HG03442 (cell line): Measurements from ENCODE around the gene FAM111A.
"Not testable (repeated sequence)": the region's sequence is repeated elsewhere in the genome, so short reads cannot be mapped to it uniquely, and the experiment has no call there.

Experiments
- ATAC-seq: cut with Tn5 transposase; IDR thresholded peaks from one replicate; pipeline ENCODE4 v1.9.1; 2021; ENCODE audit warnings: mild to moderate bottlenecking, moderate library complexity; ENCODE audit not compliant: unreplicated experiment

The FAM111A gene

DNA sequence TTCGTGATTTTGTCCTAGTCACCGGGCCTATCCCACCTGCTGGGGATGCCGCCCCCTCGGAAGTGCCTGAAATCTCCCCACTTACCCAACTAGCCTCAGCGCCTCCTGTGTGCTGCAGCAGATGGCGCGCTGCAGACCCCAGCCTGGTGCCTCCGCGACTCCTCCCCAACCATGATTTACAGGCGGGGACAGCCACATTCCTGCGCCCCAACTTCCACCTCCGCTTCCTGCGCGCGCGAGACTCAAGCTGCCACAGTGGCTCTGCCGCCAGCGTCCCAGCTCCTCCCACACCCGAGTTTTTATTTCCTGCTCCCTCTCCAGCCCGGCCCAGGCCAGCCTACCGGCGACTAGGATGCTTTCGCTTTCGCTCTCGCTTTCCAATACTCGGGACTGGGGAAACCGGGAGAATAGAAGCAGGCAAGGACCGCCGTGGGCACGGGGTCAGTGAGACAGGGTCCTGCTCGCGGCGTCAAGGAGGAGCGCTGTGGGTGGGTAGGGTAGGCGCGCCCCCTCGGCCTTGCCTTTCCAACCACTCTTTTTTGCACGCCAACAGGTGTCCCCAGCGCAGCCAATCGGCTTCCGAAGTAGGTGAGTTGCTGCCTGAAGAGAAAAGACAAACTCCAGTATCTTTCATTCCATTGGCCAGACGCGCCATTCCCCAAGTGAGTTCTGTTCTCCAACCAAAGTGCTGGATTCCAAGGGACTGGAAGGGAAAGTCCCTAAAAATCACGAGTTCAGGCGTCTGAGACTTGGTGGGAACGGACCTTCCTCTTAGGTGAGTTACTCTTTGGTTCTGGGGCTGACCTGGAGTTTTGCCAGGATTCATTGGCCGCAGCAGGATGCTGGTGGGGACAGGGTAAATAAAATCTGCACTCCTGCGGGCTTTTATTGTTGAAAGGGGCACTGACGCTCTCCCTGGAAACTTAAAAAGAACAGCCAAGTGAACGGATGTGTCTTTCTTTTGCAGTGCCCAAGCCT, at the start of gene FAM111A:
Gene FAM111A (plus strand): TSS at position 327 of the 978 bp plus-strand sequence. CDS start 6,017 bp downstream, outside the sequence.
- peak; percentile 80 for ATAC-seq

GRCh38 chr11:59093576-59093975, 49.1 kb upstream of the FAM111A start:
- not testable (repeated sequence) for ATAC-seq

- ATAC-seq: peak; percentile 80
These were observed 47.4 kb upstream of the FAM111A start for GRCh38 chr11:59095225-59095624.

DNA sequence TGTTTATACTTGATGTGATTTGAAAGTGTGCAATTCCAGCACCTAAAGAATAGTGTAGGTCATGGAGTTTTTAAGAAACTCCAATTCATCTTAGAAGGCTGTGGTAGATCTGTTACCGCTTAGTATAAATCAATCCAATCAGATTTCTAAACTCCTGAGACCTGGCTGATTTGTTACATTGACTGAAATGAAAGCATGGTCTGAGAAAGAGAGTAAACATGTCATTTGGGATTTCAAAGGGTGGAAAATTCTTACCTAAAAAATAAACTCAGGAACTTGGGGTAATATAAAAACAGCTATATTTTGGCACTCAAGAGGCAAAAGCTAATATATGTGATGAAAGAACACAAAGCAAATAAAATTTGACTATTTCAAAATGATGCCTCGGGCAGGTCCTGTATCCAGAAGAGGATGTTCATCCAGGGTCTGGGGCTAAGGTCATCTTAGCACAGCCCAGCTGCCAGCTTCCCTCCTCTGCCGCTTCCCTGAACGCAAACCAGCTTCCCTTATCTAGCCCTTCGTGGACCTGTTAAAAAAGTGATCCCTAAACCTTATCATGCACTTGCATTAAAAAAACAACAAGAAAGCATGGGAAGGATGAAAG, 46.6 kb upstream of the FAM111A start:
- ATAC-seq: not testable (repeated sequence)

GRCh38 chr11:59097113-59097708, 45.4 kb upstream of the FAM111A start:
- ATAC-seq: no peak

GRCh38 chr11:59097938-59098337, 44.7 kb upstream of the FAM111A start:
- ATAC-seq: not testable (repeated sequence)

GRCh38 chr11:59102259-59102765, 40.3 kb upstream of the FAM111A start:
- ATAC-seq: peak; percentile 62

DNA sequence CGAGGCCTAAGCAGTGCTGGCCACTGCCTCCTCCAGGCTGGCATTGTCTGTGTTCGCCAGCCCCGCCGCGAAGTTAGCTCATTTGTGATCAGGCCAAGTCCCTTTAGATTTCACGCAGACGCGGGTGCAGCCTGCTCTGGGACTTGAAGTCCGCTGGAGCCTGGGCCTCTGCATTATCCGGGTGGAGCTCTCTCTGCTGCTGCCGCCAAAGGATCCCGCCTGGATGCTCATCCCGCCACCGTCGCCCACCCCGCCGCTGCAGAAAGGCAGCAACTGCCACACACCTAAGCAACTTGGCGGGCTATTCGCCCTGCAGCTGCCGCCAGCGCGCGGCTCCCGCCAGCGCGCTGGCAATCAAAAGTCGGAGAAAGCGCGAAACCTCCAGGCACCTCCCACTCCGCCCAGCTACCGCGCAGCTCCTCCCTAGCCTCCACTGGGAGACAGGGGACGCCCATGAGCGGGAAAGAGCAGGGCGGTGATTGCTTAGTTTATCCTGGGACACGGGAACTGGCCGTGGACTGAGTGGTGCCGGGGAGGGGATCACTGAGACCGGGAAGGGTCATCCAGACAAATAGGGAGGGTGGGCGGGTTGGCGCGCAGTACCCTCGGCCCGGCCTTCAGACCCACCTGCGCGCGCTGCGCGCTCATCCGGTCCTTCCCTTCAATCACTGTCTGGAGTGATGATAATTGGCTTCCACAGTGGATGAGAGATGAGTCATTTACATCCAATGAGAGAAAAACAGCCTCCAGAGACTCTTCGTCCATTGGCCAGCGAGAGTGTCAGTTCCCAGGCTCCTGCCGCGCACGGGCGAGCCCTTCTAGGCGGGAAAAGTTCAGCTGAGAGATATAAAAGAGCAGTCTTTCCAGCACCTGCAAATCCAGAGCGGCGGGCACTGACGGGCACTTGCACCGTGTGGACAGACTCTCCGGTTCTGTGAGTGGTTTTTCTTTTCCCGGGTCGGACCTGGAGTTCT, 36.0 kb upstream of the FAM111A start, which contains the start of gene FAM111B:
Gene FAM111B (plus strand): TSS at position 875 of the 974 bp plus-strand sequence. CDS start 2,389 bp downstream, outside the sequence.
- ATAC-seq: peak; percentile 68

DNA sequence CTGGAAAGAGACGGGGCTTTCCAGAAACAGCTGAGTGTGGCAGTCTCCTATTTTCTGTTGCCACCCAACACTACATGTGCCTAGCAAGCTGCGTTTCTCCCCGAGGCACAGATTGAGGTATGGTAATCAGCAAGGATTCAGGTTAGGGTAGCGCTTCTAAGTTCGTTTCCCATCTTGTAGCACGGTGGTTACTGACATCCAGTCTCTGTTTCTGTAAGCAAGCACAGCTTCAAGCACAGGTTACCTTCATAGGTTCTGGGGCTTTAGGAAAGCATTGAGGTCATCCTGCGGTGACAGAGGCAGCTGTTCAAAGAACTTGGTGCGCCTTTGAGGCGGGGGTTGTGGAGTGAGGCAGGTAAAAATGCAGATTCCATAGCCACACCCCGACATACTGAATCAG, 34.9 kb upstream of the FAM111A start:
- peak; percentile 28 for ATAC-seq

- ATAC-seq: no peak
These were observed 30.2 kb upstream of the FAM111A start for GRCh38 chr11:59112494-59112893.

- ATAC-seq: no peak
These were observed 28.3 kb upstream of the FAM111A start for GRCh38 chr11:59114344-59114743.

DNA sequence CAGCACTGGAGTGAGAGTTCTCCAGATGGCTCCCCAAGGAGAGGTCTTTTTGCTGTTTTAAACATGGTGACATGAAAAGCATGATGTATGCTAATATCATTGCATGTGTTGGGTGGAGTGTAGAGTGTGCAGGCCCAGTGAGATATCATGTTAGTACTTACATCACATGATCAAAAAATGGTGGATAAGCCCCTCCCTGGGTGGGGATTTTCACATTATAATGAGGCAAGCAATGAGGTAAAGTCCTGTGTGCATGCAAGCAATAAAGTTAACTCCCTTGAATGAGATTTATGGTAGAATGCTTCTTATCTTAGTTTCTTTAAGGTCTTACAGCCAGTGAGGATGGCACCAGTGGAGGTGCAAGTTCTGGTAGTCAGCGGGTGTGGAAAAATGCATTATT, 27.1 kb upstream of the FAM111A start:
- no peak for ATAC-seq

GRCh38 chr11:59117774-59118173, 24.9 kb upstream of the FAM111A start:
- ATAC-seq: no peak

DNA sequence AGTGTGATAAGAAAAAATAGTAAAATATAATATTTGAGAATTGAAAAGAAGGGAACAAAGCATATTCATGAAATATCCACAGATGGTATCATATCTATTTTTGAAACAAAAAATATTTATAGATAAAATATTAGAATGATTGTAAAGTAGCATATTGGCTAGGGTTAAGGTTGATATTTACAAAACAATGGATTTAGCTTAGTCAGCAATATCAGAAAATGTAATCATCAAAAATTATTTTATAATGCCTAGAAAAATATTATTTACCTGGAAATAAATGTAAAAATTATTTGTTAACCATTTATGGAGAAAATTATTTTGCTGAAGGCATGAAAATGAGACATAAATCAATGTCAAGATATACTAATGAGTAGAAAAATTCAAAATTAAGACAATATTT, 22.8 kb upstream of the FAM111A start:
- ATAC-seq: no peak

GRCh38 chr11:59135648-59136461, 6.8 kb upstream of the FAM111A start:
- peak; percentile 93 for ATAC-seq

GRCh38 chr11:59136551-59136950, 6.1 kb upstream of the FAM111A start:
- ATAC-seq: not testable (repeated sequence)

DNA sequence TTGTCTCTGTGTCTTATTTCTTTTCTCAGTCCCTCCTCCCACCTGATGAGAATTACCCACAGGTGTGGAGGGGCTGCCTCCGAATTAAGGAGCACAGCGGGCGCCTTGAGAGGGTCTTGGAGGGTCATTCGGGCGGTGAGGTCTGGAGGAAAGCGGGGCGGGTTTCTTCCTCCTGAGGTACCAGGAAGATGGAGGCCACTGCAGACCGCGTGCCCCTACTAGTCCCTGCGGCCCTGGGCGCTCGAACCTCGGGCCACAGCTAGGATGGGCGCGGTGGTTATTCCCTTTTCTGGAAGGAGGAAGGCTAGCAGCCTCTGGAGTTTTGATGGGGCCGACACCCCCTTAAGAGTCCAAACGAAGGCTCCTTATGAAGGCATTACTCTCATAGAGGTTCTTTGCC, 5.5 kb upstream of the FAM111A start:
- ATAC-seq: no peak

DNA sequence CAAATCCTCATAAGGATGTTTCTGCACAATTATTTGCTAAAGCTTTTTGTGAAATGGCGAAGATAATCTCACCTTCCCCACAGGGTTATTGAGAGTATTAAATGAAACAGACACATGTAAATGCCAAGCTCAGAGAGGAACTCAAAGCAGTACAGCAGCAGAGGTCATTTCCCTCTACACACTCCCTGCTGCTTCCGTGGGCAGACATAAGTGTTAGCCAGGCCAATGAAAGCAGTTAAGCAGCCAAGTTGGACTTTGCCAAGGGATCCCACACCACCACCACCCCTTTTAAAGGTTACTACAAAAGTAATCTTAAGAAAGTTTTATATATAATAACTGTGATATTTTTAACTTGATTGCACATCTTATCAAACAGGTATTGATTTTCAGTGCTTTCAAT, 4.0 kb upstream of the FAM111A start:
- ATAC-seq: no peak

GRCh38 chr11:59141191-59141590, 1.5 kb upstream of the FAM111A start:
- ATAC-seq: no peak
